Muscle layer of duodenum (tissue), 2 donors: ENCODE results near the gene PLPP6.

Experiments
- H3K27ac ChIP-seq: one replicate; pipeline ENCODE4 v1.7.0; 2013; ENCODE audit warnings: mild to moderate bottlenecking, low read length
- H3K27me3 ChIP-seq: one replicate; pipeline ENCODE4 v1.7.0; 2013; ENCODE audit warnings: low read depth, mild to moderate bottlenecking, control low read depth, low read length
- H3K36me3 ChIP-seq, 2 donors: one replicate each; pipeline ENCODE4 v1.7.0; 2013; ENCODE audit warnings: low read length in 2 of 2, control low read depth in 1 of 2, mild to moderate bottlenecking in 1 of 2; ENCODE audit not compliant: insufficient read depth in 2 of 2, control insufficient read depth in 1 of 2
- H3K4me1 ChIP-seq, 2 donors: one replicate each; pipeline ENCODE4 v1.7.0; 2013; ENCODE audit warnings: low read length in 2 of 2, mild to moderate bottlenecking in 2 of 2, control low read depth in 1 of 2, moderate library complexity in 1 of 2; ENCODE audit not compliant: insufficient read depth in 2 of 2, control insufficient read depth in 1 of 2
- H3K4me3 ChIP-seq, 2 donors: one replicate each; pipeline ENCODE4 v1.7.0; 2013; ENCODE audit warnings: low read length in 2 of 2, low read depth in 1 of 2, mild to moderate bottlenecking in 1 of 2
- H3K9me3 ChIP-seq, 2 donors: one replicate each; pipeline ENCODE4 v1.7.0; 2013; ENCODE audit warnings: low read length in 2 of 2, control low read depth in 1 of 2, mild to moderate bottlenecking in 1 of 2; ENCODE audit not compliant: control insufficient read depth in 1 of 2
- donor health status: healthy.

PLPP6 gene

DNA sequence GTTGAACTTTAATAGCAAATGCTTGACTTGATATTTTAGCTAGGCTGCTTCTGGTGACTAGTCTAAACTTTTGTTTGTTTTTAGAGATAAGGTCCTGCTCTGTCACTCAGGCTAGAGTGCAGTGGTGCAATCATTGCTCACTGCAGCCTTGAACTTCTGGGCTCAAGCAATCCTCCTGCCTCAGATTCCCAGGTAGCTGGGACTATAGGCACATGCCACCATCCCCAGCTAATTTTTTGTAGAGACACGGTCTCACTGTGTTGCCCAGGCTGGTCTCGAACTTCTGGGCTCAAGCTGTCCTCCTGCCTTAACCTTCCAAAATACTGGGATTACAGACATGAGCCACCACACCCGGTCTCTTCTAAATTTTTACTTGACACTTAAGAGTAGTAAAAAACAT is 38.0 kb downstream of the PLPP6 start:
- Histone ChIP-seq H3K4me1 (no peaks in the 10 kb centered on the region), H3K36me3 (peaks cover 20 to 47% of the 10 kb centered on the region in 2 donors), H3K9me3 (no peaks in the 10 kb centered on the region)

DNA sequence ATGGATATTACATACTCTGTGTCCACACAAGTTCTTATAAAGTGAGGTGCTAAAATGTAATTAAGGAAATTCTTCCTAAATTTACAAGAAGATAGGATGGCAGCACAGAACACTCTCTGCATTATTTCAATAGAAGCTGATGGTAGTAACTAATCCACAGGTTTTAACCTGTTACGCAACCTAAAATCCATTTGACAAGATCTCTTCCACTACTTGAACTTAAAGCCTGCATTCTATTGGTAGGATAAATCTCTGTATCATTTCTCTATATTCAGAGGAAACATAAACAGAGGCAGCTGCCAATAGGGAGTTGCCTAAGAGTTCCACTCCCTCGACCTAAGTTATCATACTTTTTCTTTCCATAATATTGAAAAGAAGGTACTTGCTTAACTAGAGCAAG is 38.8 kb downstream of the PLPP6 start:
- Histone ChIP-seq H3K27me3 (no peaks in the 10 kb centered on the region), H3K4me1 (no peaks in the 10 kb centered on the region), H3K27ac (no peak overlapping the region), H3K4me3 (no peak overlapping the region), H3K36me3 (peaks cover 22 to 49% of the 10 kb centered on the region in 2 donors), H3K9me3 (no peaks in the 10 kb centered on the region)

More for the DNA sequence above, 38.0 kb downstream of the PLPP6 start:
- Histone ChIP-seq H3K27ac (no peak overlapping the region), H3K4me3 (no peak overlapping the region), H3K27me3 (no peaks in the 10 kb centered on the region)

DNA sequence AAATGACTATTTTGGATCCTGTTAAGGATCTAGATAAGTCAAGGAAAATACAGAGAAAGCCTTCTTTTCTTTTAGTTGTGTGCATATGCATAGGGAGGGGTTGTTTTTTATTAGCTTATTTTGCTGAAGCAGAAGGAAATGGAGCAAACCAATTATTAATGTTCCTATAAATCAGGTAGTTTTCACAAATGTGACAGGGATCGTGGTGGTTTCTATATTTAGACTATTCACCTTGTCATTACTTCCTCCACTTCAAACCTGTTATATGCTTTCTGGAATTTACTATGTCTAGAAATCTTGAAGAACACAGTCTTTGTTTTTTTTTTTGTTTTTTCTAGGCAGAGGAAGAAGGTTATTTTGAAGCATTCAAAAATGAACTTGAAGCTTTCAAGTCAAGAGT is 39.4 kb downstream of the PLPP6 start:
- Histone ChIP-seq H3K27ac (no peak overlapping the region), H3K27me3 (no peaks in the 10 kb centered on the region), H3K9me3 (no peaks in the 10 kb centered on the region), H3K36me3 (peaks cover 26 to 53% of the 10 kb centered on the region in 2 donors), H3K4me3 (no peak overlapping the region), H3K4me1 (no peaks in the 10 kb centered on the region)

GRCh38 chr9:4704129-4704528 is 42.0 kb downstream of the PLPP6 start:
- Histone ChIP-seq H3K4me3 (no peak overlapping the region), H3K27ac (no peak overlapping the region), H3K27me3 (no peaks in the 10 kb centered on the region), H3K9me3 (no peaks in the 10 kb centered on the region), H3K36me3 (peaks cover 19 to 39% of the 10 kb centered on the region in 2 donors), H3K4me1 (no peaks in the 10 kb centered on the region)

- Histone ChIP-seq H3K36me3 (peaks cover 28 to 38% of the 10 kb centered on the region in 2 donors), H3K9me3 (no peaks in the 10 kb centered on the region), H3K4me3 (no peak overlapping the region), H3K27me3 (no peaks in the 10 kb centered on the region), H3K4me1 (no peaks in the 10 kb centered on the region), H3K27ac (no peak overlapping the region)
Observed at GRCh38 chr9:4706021-4706420, 43.9 kb downstream of the PLPP6 start.

GRCh38 chr9:4706971-4707622 is 45.0 kb downstream of the PLPP6 start:
- Histone ChIP-seq H3K36me3 (peaks cover 29 to 35% of the 10 kb centered on the region in 2 donors), H3K4me1 (no peaks in the 10 kb centered on the region), H3K4me3 (no peak overlapping the region), H3K9me3 (no peaks in the 10 kb centered on the region), H3K27me3 (no peaks in the 10 kb centered on the region), H3K27ac (no peak overlapping the region)

- H3K27ac ChIP-seq: no peak overlapping the region
- H3K9me3 ChIP-seq: no peaks in the 10 kb centered on the region
- no peak overlapping the region for H3K4me3 ChIP-seq
- peaks cover 36% of the 10 kb centered on the region in 2 donors for H3K36me3 ChIP-seq
- no peaks in the 10 kb centered on the region for H3K4me1 ChIP-seq
- H3K27me3 ChIP-seq: no peaks in the 10 kb centered on the region
Observed at GRCh38 chr9:4709380-4709779, 47.3 kb downstream of the PLPP6 start.

GRCh38 chr9:4713849-4714248 is 51.8 kb downstream of the PLPP6 start:
- peaks cover 56 to 58% of the 10 kb centered on the region in 2 donors for H3K36me3 ChIP-seq
- H3K4me3 ChIP-seq: no peak overlapping the region
- H3K27ac ChIP-seq: no peak overlapping the region
- no peaks in the 10 kb centered on the region for H3K4me1 ChIP-seq
- no peaks in the 10 kb centered on the region for H3K9me3 ChIP-seq
- no peaks in the 10 kb centered on the region for H3K27me3 ChIP-seq

GRCh38 chr9:4714266-4715016 is 52.3 kb downstream of the PLPP6 start:
- H3K9me3 ChIP-seq: no peaks in the 10 kb centered on the region
- H3K36me3 ChIP-seq: peaks cover 55 to 56% of the 10 kb centered on the region in 2 donors
- no peak overlapping the region for H3K27ac ChIP-seq
- no peaks in the 10 kb centered on the region for H3K4me1 ChIP-seq
- no peaks in the 10 kb centered on the region for H3K27me3 ChIP-seq
- H3K4me3 ChIP-seq: no peak overlapping the region
